HL-60/S4 treated with retinoic acid at 250 ng/mL for 4 days and 3 days (cell line): ENCODE results near the gene MAGEF1.

Experiments
- in situ Hi-C: fragments of 300-500 bp; cut with MboI; formaldehyde crosslinking; loops from 2 replicates; pipeline ENCODE4 v1.7.0; 2022; ENCODE audit warnings: low sequenced_read_pairs

MAGEF1 gene

DNA sequence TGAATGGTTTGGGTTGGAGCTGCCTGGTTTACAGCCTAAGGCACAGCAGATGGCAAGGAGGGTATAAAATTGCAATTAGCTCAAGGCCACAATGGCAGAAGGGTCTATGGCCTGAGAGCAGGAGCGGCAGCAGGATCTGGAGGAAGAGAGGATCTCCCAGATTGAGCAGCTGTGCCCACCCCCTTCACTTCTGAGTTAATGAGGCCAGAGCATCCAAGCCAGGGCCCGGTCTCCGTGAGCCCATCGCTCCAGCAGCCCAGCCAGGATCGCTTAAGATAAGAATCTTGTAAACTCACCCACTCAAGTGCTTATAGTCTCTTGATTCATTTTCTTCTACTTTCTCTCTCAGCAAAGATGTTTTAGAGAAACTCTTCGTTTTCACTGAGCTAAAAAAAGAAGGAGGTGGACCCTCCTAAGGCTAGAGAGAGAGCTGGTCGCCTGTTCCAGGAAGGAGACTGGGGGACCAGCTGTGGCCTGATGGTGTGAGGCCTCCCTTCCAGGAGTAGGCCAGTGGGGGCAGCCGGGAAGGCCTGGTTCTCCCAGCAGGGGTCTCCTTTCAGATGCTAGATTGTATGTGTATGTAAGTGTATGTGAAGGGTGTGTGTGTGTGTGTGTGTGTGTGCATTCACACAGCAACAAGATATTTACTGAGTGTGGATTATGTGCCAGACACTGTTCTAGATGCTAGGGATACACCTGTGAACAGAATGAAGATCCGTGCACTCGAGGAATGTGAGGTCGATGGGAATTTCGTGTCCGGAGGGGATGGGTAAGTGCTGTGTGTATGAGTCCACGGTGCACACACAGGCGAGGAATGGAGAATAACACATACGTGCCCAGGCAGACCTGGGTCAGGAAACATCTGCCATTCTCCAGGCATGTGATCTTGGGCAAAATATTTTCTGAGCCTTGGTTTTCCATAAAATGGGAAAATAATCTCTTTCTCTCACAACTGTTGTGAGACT, 18.6 kb downstream of the MAGEF1 start:
- in situ Hi-C loops: no loop called here

- in situ Hi-C loops: no loop called here
Observed at GRCh38 chr3:184691397-184692231, 20.2 kb downstream of the MAGEF1 start.

DNA sequence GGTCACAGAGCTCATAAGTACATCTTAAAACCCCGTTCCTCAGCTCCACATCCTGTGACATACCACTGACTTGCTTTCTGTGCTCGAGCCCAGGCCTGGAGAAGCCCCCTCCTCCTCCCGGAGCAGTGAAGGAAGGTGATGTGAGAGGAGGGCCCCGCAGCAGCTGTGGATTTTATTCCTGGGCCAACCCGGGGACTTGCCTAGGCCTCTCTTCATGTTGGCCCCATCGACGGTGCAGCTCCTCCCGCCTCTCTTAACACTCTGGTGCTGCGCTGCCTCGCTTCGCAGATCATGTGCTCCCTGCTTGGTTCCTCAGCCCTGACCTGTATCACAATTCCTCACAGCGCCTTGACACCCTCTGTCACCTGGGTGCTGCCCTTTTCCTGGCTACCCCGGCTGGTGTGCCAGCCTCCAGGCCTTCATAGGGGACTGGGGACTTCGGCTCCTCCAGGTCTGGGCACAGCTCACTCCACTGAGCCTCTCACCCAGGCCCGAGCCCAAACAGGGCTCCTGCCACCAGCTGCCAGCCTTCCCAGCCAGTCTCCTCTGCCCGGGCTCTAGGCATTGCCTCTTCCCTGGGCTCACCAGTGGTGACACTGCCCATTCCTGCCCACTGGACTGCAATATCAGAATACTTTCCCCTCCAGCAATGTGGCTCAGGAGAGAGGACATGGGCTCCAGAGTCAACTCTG, 21.5 kb downstream of the MAGEF1 start:
- in situ Hi-C loops: no loop called here

GRCh38 chr3:184688882-184689271, 23.0 kb downstream of the MAGEF1 start:
- in situ Hi-C loops: no loop called here

DNA sequence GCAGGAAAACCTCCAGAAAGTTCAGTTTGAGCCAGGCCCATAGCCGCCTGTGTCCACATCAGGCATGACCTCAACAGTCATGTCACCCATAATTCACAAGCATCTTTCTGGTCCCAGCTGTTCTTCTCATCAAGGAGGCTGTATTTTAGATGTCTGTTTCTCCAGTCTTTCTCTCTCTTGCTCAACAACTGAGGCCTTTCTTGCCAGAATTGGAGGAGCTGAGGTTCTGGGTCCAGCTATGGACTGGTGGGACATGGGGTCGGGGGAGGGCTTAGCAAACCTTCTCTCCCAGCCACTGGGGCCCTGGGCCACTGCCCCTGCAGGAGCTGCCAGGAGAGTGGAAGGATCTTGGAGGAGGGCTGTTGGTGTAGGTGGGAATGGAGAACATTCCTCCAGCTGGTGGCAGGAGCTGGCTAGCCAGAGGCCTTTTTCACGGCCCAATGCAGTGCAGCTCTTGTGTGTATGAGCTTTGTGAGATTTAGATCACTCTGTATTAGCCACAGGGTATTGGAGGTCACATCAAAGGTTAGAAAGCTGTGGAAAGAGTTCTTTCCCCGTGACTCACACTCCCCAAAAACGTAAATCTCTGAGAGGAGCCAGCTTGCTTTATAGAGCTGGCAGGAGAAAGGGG, 23.5 kb downstream of the MAGEF1 start:
- in situ Hi-C loops: no loop called here

GRCh38 chr3:184687363-184688015, 24.4 kb downstream of the MAGEF1 start:
- in situ Hi-C loops: no loop called here

DNA sequence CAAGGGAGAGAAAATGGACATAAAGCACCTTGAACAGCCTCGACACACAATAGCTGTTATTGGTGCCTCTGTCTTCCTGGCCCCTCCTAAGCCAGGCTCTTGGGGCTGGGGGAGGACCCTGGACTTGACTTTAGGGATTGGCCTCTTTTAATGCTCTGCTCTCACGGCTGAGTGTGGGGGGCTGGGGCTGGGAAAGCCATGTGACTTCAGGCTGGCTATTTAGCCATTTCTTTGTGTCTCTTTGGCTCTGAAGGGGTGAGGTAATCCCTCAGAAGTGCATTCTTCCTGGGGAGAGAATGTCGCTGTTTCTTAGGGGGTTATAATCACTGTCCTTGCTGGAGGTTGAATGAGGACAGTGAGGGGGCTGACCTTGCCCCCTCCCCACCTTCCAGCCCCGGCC, 26.2 kb downstream of the MAGEF1 start:
- in situ Hi-C loops: no loop called here

DNA sequence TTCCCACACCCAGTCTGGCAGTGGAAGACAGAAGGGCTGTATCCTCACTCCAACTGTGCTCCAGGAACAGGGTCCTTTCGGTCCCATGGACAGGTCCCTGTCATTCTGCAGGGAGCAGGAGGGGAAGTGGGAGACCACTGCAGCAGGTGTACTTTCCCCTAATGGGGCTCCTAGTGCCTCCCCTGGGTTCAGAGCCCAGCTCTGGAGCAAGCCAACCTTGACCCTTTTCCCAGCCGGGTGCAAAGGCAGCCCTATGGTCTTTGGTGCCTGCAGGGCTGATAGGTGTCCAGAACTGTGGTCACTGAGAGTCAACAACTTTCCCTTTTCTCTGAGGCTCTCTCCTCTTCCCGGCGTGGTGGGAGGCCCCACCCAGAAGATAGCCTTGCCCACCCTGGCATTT, 26.8 kb downstream of the MAGEF1 start:
- in situ Hi-C loops: no loop called here

GRCh38 chr3:184683900-184684560, 27.8 kb downstream of the MAGEF1 start:
- in situ Hi-C loops: no loop called here

- in situ Hi-C loops: no loop called here
Observed at GRCh38 chr3:184683234-184683633, 28.6 kb downstream of the MAGEF1 start.

DNA sequence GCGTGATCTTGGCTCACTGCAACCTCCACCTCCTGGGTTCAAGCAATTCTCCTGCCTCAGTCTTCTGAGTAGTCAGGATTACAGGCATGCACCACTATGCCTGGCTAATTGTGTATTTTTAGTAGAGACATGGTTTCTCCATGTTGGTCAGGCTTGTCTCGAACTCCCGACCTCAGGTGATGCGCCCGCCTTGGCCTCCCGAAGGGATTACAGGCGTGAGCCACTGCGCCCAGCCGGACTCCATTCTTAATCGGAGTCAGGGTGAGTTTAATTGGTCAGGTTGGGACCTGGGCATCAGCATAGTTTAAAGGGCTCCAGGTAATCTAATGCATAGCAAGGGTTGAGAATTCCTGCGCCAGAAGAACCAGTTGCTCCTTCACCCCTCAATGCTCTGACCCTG, 29.2 kb downstream of the MAGEF1 start:
- in situ Hi-C loops: no loop called here

DNA sequence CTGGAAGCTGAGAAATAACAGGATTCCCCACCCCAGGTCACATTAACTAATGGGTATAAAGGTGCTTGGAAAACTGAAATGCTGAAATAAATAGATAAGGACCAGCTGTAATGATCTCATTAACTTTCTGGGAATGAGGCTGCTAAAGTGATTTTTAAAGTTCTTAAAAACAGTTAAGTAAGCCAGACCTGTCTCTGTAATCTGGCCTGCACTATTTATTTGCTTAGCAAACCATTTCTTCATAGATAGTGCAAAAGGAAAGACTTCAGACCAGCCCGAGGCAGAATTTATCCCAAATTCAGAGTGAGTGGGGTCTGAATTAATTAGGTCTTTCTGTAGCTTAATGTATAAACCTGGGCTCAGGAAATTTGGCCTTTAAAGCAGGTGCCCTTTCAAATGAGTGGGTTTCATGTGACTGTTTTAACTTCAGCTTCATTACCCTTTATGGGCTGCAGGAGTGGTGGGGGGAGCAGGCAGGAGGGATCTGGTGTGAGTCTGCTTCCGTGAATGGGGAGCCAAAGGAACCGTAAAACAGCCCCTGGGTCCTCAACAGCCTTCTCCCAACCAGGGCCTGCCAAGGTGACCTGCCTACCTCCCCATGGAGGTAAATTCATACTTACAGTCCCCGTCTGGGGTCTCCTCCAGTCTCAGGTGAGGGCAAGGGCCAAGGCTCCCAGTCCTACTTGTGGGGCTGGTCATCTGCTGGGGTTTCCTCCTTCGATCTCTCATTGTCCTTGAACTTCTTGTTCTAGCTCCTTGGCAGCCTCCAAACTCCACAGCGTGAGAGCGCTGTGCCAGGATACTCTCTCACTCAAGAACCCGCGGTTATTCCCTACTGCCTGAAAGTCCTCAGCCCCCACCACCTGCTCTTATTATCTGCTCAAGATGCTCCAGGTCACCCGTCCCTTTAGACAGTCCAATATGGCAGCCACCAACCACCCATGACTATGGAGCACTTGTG, 31.2 kb downstream of the MAGEF1 start:
- in situ Hi-C loops: no loop called here

DNA sequence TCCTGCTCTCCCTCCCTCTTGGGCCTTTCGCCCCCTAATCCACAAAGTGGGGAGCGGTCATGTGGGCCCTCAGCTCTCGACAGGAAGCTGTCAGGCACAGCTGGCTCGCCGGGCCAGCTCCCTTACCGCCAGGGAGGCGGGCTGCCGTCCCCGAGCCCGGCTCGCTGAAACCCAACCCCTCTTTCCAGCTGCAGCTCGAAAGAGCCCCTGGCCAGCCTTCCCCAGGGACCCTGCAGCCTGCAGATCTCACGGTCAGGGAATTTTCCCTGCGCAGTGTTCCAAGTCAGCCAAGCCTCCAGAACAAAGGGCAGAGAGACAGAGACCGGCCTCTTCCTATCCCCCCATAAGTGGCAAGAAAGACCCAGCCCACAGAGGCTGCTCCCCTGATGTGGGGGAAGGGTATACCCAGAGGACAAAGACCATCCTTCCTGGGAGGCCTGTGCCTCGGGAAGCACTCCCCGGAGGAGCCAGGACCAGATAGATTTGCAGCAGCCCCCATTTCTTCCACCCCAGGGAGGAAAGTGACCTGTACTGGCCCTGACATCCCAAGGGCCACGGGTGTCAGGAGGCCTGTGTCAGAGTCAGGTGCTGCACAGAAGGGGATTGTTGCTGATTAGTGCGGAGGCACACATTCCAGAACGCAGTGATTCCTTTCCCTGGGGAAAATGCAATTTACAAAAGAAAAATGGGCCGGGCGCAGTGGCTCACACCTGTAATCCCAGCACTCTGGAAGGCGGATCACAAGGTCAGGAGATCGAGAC, 32.6 kb downstream of the MAGEF1 start:
- in situ Hi-C loops: no loop called here

DNA sequence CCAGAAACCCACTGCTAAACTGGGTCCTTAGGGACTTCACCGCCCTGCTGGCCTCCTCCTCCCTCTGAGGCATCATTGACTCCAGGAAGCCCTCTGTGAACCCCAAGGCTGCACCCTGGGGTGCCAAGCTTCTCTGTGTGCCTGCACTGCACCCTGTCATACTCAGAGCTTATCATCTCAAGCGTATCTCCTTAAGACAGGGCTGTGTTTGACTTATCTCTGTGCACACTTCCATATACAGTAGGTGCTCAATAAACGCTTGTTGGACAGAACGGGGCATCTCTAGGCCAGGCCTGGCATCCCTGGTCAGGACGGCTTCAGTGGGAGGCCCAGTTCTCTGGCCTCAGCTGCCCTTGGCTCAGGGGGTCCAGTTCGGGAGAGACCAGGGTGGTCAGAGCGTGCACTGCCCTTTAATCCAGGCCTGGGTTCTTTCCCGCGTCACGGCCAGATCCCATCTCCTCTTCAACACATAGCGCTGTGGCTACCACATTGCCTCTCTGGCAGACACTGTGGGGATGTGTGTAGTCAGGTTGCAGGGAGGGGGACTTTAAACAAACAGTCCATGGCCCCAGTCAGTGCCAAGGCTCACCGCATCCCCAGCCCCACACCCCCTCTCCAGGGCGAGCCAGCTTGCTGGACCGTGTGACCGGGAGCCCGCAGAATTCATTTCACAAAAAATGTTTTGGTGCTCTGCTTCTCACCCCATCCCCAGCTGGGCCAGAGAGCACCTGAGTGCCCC, 33.4 kb downstream of the MAGEF1 start:
- in situ Hi-C loops: no loop called here

- in situ Hi-C loops: no loop called here
Observed at GRCh38 chr3:184677344-184678316, 34.2 kb downstream of the MAGEF1 start.

GRCh38 chr3:184676927-184677326, 34.9 kb downstream of the MAGEF1 start:
- in situ Hi-C loops: no loop called here
